ENCODE measurements around the gene IFI16.
A peak's percentile ranks its signal among the peaks of the same experiment; 100 is the strongest.

Gene IFI16

DNA sequence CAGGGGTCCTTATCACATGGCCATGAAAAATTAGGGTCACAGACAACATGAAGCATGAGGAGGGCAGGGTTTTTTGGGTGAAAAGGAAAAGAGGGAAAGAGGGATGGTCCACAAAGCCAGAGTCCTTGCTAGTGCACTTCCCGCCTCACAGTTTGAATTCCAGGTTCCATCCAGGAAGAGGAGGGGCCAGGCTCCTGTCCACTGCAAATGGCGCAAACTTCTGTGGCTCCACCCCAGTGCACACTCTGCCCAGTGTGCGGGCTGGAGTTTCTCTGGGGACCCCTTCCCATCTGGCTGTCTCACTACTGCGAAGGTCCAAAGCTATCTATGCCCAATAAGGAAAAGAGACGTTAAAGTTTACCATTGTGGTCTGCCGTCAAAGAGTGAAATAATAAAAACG is 49.0 kb downstream of the IFI16 start:
- DNase-seq (ENCODE audit: low read depth, low spot score) = no peak

DNA sequence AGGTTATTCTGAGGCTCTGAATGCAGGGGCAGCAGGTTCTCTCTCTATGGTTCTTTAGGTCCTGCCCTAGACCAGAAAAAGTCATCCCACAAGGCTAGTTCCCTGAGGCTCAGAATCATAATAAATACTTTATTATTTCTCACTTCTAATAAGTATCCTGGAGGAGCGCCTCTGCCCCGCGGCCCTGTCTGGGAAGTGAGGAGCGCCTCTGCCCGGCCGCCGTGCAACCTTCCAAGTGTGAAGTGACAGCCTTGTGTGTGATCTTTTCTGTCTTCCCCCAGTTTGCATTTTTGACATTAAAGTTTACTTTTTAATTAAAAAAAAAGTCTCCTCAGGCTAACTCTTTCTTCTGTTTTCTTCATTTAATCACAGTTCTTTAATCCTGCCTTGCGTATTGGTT is 55.4 kb downstream of the IFI16 start:
- no peak for DNase-seq (ENCODE audit: low read depth, low spot score)

DNA sequence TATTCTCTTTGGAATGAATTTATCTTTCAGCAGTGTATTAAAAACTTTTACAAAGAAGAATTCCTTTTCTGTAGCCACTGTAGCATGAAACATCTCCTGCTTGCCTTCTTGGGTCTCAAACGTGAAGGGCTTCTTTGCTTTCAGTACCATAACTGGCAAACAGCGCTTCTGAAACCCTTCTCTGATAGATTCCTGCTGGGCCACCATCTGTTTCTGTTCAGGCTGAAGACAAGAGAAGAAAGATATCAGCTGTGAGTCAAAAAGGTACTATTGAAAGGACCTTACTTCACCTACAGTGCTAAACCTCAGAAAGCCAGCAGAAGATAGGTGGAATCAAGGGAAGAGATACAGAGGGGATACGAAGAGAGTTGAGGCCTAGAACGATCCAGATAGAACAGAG is 56.4 kb downstream of the IFI16 start:
- no peak for DNase-seq (ENCODE audit: low read depth, low spot score)

DNA sequence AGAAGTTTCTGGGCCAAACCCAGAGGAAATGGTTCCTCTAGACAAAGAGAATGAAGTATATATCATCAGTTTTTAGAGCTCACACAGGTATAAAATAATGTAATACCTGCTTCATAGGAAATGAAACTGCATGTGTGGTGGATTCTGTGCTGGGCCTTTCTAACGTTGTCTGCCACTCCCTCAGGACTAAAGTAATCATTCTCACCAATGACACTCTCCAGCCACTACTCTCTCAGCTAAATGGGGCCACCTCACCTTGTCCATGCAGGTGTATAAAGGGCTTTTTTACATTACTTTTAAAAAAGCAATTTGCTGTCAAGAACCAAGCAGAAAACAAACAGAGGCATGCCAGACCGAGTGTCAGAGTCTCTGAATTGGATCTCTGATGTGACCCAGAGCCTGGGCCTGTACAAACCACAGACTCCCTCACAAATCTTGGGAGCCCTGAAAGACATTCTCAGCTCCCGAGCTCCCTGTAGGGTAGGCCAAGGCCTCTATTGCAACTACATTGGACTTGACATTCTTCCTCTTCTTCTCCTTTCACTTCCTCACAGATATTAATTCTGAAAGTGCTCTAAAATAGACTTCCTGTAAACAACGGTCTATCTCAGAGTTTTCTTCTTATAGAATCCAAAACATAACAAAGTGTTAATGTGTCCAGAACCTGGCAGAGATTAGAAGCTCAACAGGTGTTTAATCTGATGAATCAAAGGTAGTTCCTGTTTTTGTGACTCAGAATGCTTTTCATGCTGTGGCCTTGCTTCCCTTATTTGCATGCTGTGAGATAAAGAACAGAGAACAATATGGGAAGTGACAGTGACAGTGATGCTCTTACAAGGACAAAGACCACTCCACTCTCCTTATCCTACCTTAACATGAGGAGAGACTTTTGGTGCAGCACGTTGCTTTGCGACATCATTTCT is 58.3 kb downstream of the IFI16 start:
- DNase-seq (ENCODE audit: low read depth, low spot score) = no peak

DNA sequence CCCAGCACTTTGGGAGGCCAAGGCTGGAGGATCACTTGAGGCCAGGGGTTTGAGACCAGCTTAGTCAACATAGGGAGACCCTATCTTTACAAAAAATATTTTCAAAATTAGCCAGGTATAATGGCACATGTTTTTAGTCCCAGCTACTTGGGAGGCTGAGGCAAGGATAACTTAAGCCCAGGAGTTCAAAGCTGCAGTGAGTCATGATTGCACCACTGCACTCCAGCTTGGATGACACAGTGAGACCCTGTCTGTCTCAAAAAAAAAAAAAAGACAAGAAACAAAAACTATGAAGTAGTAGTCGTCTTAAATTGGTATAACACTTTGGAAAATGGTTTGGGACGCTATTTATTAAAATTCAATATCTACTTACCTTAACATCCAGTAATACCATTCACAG is 59.2 kb downstream of the IFI16 start:
- no peak for DNase-seq (ENCODE audit: low read depth, low spot score)

DNA sequence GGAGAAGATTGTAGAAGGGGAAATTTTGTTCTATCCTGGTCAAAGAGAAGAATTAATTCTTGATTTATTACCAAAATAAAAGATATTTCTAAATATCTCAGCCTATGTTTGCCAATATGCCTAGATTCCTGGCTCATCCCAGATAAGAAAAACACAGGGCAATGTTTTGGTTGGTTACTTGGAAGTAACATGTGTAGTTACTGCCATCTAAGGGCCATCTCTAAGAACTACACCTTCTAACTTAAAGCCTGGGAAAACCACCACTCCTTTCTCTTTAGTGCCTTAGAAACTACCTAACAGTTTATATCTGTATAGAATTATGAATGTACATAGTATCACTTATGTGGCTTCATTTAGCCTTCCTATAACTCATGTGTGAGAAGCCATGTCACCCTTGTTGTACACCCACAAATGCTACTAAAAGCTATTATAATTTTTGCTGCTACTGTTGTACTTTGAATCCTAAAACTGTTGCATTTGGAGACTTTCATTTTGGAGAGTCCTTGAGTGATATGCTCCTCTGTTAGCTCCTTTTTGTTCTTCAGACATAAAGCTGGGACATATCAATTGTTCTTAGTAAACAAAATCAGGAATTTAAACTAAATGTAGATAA is 62.4 kb downstream of the IFI16 start:
- peak; percentile 28 for DNase-seq (ENCODE audit: low read depth, low spot score)

DNA sequence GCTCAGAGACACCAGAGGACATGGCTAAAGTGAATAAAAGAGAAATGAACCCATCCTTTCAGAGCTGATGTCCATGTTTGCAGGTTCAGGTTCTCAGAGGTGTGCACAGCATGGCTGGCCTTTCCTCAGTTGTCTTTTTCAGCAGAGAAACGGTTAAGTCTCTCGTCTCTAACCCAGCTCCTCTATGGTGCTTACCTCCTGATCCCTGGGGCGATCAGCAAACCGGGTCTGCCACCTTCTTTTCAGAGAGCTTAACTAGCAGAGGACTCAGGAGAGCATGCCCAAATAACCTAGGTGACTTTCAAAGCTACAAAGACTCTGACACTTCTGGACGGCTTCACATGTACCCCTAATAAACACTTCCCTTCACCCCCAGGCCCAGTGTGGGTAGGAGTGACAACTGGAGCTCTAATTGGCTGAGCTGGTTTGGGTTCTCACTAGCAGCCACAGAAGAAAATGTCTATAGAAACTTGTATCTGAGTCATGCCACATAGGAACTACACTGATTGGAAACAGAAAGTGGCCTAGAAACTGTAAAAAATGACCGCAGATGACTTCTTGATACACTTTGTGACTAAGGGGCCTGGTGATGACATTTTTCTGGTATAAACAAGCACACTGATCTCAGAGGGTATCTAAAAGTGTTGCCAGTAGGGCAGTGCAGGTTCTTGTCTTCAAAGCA is 66.9 kb downstream of the IFI16 start, which contains the start of gene AIM2:
TSS of gene AIM2 (minus strand) at position 329 of the 682 bp plus-strand sequence. CDS start 3,267 bp downstream, outside the sequence.
- DNase-seq (ENCODE audit: low read depth, low spot score) = no peak

DNA sequence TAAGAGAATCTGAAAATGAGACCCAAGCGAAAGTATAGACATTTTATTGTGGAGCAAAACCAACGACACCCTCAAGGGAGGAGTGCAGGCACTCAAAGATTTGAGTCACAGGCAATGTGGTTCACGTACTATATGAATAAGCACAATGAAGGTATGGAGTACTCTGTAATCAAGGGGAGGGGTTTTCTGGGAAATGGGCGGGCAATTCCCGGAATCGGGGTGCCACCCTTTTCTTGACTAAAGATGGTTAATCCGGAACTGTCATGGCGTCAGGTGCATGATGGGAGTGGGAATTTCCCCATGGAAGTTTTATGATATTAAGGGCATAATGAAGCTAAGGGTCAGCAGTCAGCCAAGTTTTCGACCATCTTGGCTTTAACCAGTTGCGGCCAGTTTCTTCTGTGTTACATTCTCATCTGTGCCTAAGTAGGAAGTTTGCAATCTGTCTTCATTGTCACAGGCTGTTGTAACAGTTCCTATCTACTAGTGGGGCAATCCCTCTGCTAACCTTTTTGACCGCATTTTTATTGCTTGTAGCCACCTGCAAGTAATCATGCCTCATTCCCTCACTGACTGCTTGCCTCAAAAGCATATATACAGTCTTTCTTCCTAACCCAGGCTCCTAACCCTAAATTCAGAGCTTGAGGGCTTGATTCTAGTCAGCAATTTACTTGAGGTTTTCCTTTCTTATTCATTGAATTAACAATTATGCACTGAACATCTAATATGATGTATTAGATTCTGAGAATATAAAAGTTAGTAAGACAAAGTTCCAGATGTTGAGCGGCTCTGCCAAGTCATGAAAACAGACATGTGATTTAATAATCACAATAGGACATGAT is 67.6 kb downstream of the IFI16 start:
- DNase-seq (ENCODE audit: low read depth, low spot score) = no peak

DNA sequence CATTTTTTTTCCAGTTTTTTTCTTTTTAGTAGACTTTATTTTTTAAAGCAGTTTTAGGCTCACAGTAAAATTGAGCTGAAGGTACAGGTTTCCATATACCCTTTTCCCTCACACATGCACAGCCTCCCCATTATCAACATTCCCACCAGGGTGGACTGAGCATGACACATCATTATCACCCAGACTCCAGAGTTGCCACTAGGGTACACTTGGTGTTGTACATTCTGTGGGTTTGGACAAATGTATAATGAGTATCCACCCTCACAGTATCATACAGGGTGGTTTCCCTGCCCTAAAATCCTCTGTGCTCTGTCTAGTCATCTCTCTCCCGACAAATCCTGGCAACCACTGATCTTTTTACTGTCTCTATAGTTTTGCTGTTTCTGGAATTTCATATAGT is 69.8 kb downstream of the IFI16 start:
- no peak for DNase-seq (ENCODE audit: low read depth, low spot score)

DNA sequence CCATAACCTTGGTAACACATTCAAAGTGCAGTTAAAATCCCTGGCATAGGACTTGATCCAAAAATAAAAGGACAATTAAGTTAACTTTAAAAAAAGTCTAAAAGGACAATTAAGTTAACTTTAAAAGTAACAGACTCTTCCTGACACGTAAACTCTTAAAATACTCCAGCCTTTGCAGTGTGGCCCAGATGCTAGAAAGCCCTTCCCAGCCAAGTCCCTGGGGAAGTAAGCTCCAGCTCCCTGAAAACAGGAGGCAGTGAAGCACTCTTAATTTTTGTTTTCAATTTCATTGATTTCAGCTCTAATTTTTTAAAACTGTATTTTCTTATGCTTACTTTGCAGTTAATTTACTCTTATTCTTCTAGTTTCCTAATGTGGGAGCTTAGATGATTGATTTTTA is 71.9 kb downstream of the IFI16 start:
- no peak for DNase-seq (ENCODE audit: low read depth, low spot score)

DNA sequence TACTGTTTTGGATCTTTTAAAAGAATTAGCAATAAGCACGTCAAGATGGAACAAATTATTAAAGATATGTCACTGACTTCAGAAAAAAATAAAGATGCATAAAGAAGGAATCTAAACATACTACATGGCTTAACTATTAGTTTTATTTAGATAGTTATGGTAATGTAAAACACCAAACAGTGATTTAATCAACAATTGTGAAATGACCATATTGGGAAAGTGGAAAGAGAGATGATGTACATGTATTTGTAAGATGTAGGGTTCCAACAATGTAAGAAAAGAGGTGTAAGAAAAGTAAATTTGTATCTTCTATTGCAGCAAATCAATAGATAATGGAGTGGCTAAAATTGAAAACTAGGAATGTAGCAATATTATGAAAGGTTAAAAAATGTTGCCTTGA is 73.3 kb downstream of the IFI16 start:
- DNase-seq (ENCODE audit: low read depth, low spot score) = no peak

DNA sequence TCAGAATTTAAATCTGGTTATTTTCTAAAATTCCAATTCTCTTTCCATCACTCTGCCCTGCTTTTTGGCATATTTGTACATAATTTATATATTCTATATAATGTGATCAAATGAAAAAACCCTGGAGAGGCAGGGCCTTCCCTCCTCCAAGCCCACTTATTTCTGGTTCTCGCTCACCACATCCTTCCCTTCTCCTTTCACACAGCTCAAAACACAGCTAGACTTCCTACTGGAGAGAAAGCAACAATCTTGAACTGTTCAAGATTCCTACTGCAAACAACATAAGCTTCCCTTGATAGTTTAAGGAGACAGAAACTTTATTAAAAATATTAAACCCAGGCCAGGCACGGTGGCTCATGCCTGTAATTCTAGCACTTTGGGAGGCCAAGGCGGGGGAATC is 74.4 kb downstream of the IFI16 start:
- no peak for DNase-seq (ENCODE audit: low read depth, low spot score)

DNA sequence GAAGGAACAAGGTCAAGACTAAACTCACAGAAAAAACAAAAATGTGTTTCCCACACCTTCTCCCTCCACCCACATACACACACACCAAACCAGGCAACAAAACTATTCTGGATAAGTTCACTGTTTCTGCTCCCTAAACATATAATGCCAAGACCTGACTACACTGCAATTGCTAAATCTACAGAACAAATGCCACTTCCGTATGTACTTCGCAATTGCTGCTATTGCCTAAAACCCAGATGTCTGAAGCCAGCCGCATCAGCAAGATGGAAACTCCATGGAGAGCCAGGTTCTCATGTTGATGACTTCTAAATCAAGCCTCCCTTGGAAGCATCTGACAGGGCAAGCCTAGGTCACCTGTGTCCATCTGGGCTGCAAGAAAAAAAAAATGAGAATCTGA is 75.2 kb downstream of the IFI16 start:
- DNase-seq (ENCODE audit: low read depth, low spot score) = no peak

DNA sequence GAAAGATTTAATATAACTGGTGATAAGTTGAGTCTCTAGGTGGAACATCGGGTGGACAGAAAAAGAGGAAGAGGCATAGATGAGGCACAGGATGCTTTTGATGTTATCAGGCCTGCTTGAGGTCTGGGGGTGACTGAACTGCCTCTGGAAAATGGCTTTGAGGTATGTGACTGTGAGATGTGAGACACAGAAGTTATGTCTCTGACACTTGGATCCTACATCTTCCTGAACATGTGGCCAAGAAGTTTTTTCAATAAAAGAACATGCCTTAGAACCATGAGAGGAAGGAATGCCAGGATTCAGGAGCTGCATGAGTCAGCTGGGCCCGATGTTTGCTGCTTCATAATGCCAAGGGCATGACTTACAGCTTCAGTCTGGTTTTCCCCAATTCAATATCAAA is 78.3 kb downstream of the IFI16 start:
- no peak for DNase-seq (ENCODE audit: low read depth, low spot score)

DNA sequence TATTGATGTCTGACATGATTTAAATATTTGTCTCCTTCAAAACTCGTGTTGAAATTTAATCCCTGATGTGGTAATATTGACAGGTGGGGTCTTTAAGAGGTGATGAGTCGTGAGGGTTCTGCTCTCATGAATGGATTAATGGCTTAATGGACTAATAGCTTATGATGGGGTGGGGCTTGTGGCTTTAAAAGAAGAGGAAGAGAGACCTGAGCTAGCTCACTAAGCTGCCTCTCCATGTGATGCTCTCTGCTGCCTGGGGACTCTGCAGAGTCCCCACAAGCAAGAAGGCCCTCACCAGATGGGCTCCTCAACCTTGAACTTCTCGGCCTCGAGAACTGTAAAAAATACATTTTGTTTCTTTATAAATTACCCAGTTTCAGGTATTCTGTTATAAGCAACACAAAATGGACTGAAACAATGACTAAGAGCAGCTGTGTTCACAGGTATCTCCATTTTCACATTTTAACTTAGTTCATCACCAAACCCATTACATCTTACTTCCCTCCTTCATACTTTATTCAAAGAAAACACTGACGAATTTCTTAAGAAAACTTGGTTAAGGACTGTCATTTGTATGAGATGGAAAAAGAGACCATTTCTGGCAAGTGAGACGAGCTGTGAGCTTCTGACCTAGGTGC is 79.0 kb downstream of the IFI16 start:
- DNase-seq (ENCODE audit: low read depth, low spot score) = no peak

DNA sequence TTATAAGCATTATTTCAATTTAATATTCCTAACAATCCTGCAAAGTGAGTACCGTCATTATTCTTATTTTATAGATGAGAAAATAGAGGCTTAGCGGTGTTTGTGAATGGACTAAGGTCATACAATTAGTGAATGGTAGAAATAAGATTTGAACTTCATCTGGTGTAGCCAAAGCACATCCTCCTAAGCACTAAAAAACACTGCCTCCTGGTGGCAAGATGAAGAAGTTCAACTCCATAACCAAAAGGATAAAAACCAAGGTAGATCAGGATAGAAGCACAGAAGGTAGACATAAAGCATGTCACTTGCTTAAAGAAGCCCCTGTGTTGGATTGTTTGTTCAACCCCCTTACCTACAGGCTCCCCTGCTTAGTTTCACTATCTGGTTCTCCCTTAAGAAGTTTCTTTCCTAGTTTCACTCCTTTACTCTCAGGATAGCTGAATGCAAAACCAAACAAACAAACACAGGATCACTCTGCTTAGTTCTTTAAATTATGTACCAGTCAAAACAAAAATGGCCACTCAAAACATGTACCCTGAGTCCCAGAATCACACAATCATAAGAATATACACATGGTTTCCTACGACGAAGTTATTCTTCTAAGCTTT is 79.6 kb downstream of the IFI16 start:
- DNase-seq (ENCODE audit: low read depth, low spot score) = no peak

DNA sequence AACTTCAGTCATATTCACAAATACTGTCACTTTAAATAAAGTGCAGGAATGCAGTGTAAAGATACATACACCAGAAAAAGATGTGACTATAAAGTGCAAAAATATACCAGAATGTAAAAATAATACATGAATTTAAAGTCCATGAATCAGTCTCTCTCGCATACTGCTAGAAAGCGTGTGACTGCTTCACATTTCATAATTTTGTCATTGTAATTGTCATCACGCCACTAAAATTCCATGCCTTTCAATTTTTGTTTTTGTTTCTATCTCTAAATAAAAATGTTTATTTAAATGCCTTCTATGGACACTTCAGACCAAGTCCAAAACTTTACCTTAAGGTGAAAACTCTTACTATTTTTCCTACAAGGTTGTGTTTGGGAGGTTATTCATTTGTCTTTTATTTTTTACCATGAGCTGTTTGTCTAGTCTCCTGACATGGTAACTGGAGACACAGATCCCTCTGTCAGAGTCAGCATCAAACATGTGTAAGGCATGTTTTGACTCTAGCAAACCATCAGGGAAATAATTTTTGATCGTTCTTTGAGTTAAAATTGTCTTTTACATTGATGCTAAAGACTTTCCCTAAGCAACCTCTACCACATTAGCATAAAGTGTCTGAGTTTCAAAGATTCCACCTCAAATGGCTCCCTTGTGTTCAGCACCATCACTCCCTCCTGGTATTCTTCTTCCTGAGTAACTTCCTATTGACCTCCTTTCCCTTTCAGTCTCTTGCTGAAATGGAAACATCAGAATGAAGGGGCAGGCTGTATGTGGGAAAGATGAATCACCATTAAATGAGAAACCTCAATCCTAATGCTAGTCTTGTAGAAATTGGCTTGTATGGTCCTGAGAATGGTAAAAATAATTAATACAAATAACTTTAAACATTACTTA is 80.8 kb downstream of the IFI16 start:
- DNase-seq (ENCODE audit: low read depth, low spot score) = no peak

DNA sequence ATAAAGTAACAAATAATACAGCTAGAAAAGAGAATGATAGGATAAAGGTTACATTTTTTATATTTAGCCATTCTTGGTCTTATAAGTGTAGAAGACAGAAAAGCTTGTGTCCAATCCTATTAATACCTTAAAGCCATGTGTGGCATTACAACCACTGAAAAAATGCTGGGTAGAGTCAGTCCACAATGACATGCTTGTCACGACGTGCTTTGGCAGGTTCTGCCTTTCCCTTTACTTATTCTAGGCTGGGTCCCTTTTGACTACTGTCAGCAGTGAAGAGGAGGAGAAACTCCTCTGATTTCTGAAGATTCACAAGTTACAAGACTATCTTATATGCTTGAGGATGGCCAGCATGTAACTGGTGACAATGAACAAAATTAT is 81.5 kb downstream of the IFI16 start:
- no peak for DNase-seq (ENCODE audit: low read depth, low spot score)

DNA sequence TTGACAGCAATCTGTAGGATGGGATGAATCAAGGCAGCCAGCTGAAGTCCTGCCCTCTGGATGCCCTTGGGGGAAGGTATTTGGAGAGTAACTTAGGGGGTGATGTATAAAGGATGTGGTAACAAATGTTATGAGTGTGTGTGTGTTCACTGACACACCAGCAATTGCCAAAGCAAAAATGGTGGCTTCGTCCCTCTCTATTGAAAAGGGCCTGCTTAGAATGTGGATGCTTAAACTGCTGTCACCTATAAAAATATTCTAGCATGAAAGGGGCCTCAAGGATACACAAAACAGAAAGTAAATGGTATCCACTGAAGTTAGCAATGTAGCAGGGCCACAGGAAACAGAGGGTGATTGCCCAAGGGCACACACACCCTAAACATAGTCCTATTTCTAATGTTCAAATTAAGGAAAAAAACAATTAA is 81.9 kb downstream of the IFI16 start:
- no peak for DNase-seq (ENCODE audit: low read depth, low spot score)

Data from smooth muscle cell of the brain vasculature (primary cell).